Mesothelial cell of epicardium (in vitro differentiated cells): ENCODE results near the gene FRG2. TPM values are rescaled to one million over a fixed set of nuclear protein-coding genes. Genes with fewer than 3 reads are reported as not detected.
"Not testable (repeated sequence)": the region's sequence is repeated elsewhere in the genome, so short reads cannot be mapped to it uniquely, and the experiment has no call there.

Experiments used
- DNase-seq, 2 experiments: peaks; one replicate each; pipeline ENCODE4 v3.0.0; 2021; ENCODE audit warnings: low spot score in 2 of 2; ENCODE audit not compliant: unreplicated experiment in 2 of 2
- H3K27ac Mint-ChIP-seq: 2 replicates; pipeline ENCODE4 v1.8.0; 2021; ENCODE audit warnings: mixed read lengths
- H3K27me3 Mint-ChIP-seq: 2 replicates; pipeline ENCODE4 v1.8.0; 2021; ENCODE audit warnings: low read depth, mixed read lengths
- H3K36me3 Mint-ChIP-seq: 2 replicates; pipeline ENCODE4 v1.8.0; 2021; ENCODE audit warnings: mixed read lengths
- H3K4me1 Mint-ChIP-seq: 2 replicates; pipeline ENCODE4 v1.8.0; 2021; ENCODE audit warnings: mixed read lengths
- H3K4me3 Mint-ChIP-seq: 2 replicates; pipeline ENCODE4 v1.8.0; 2021; ENCODE audit warnings: mild to moderate bottlenecking, moderate library complexity, mixed read lengths
- H3K9me3 Mint-ChIP-seq: 2 replicates; pipeline ENCODE4 v1.8.0; 2021; ENCODE audit warnings: mixed read lengths
- total RNA-seq: library from RNA; stranded (reverse); gene quantifications from 3 replicates; pipeline ENCODE4 v1.2.1, GENCODE V29; 2021
- TF ChIP-seq, protein P1 (sequence below): fragments of 200-600 bp; sonication (generic); IDR thresholded peaks from one replicate; pipeline ENCODE4 v1.5.0; 2021; ENCODE audit warnings: antibody characterized with exemption; ENCODE audit not compliant: unreplicated experiment

Gene FRG2
- total RNA-seq, 1 donor from 2014 or later = not detected

- H3K36me3 Mint-ChIP-seq = peaks cover 7% of the 10 kb centered on the region
- H3K4me3 Mint-ChIP-seq = no peak overlapping the region
- H3K9me3 Mint-ChIP-seq = peaks cover 22% of the 10 kb centered on the region
- H3K27ac Mint-ChIP-seq = no peak overlapping the region
- H3K4me1 Mint-ChIP-seq = no peaks in the 10 kb centered on the region
- H3K27me3 Mint-ChIP-seq = no peaks in the 10 kb centered on the region
- TF ChIP-seq, protein P1, sequence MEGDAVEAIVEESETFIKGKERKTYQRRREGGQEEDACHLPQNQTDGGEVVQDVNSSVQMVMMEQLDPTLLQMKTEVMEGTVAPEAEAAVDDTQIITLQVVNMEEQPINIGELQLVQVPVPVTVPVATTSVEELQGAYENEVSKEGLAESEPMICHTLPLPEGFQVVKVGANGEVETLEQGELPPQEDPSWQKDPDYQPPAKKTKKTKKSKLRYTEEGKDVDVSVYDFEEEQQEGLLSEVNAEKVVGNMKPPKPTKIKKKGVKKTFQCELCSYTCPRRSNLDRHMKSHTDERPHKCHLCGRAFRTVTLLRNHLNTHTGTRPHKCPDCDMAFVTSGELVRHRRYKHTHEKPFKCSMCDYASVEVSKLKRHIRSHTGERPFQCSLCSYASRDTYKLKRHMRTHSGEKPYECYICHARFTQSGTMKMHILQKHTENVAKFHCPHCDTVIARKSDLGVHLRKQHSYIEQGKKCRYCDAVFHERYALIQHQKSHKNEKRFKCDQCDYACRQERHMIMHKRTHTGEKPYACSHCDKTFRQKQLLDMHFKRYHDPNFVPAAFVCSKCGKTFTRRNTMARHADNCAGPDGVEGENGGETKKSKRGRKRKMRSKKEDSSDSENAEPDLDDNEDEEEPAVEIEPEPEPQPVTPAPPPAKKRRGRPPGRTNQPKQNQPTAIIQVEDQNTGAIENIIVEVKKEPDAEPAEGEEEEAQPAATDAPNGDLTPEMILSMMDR = no peak
- no peak for DNase-seq
These were observed 6.0 kb downstream of the FRG2 start for GRCh38 chr4:190020790-190021717.

- H3K27ac Mint-ChIP-seq, H3K36me3 Mint-ChIP-seq, H3K4me3 Mint-ChIP-seq, H3K27me3 Mint-ChIP-seq, H3K4me1 Mint-ChIP-seq, DNase-seq: not testable (repeated sequence)
- H3K9me3 Mint-ChIP-seq = peaks cover 23% of the 10 kb centered on the region
These were observed 7.1 kb downstream of the FRG2 start for GRCh38 chr4:190019859-190020463.

DNA sequence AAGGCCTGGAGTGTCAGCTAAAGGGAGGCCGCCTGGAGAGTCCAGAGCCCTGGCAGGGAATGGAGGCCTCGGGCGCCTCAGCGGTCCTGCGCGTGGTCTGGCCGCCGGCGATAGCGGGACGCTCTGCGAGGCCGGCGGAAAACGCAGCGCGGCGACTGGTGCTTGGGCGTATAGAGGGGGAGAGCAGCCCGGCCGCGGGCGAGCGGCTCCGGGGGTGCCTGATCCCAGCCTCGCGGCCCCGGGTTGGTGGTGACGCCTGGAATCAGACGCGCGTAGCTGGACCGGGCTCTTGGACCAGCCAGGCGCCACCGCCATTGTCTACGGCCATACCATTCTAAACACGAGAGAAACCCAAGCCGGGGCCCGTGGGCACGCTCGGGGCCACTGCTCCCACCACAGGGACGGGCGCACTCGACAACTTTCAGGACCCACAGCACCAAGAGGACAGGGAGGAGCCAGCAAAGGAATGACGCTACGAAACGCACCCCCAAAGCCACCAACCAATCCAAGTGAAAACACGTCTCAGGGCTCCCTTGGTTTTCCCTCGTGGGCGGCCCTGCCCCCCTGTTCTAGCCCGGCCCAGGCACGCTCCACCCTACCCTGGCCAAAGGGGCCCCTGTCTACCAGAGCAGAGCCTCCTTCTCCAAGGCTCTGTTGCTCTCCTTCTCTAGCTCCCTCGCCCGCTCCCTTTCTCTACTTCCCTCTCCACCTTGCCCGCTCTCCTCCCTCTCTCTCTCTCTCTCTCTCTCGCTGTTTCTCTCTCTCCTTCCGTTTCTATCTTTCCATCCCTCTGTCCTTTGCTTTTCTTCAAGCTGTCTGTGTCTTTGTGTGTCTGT, 7.8 kb downstream of the FRG2 start:
- DNase-seq = no peak
- H3K27ac Mint-ChIP-seq = no peak overlapping the region
- peaks cover 26% of the 10 kb centered on the region for H3K9me3 Mint-ChIP-seq
- H3K4me1 Mint-ChIP-seq = no peaks in the 10 kb centered on the region
- H3K27me3 Mint-ChIP-seq = no peaks in the 10 kb centered on the region
- TF ChIP-seq, protein P1 = no peak
- peaks cover 7% of the 10 kb centered on the region for H3K36me3 Mint-ChIP-seq
- H3K4me3 Mint-ChIP-seq = no peak overlapping the region

DNA sequence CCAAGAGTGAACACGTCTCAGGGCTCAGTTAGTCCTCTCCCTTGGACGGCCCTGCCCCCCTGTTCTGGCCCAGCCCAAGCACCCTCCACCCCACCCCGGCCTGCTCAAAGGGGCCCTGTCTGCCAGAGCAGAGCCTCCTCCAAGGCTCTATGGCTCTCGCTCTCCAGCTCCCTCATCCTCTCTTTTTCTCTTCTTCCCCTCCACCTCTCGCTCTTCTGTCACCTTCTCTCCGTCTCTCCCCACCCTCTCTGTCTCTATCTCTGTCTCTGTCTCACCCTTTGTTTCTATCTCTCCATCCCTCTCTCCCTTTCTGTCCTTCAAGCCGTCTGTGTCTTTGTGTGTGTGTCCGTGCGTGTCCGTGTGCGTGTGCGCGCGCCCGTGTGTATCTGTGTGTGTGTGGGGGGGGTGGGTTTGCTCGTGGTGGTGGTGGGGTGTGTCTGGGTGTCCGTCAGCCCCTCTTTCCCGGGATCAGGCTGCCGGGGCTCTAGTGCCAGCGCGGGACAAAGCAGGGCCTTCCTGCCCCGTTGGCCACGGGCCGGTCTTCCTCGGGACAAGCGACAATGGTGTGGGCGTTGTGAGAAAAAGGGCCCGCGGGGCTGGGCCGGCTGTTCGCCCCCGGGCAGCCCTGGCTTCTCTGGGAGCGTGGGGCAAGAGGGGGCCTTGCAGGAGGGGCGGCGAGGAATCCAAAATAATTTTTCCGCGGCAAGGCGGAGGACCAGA, 8.7 kb downstream of the FRG2 start:
- peaks cover 33% of the 10 kb centered on the region for H3K9me3 Mint-ChIP-seq
- H3K4me3 Mint-ChIP-seq = no peak overlapping the region
- DNase-seq = no peak
- no peaks in the 10 kb centered on the region for H3K4me1 Mint-ChIP-seq
- no peaks in the 10 kb centered on the region for H3K27me3 Mint-ChIP-seq
- no peak overlapping the region for H3K27ac Mint-ChIP-seq
- TF ChIP-seq, protein P1 = no peak
- peaks cover 9% of the 10 kb centered on the region for H3K36me3 Mint-ChIP-seq

DNA sequence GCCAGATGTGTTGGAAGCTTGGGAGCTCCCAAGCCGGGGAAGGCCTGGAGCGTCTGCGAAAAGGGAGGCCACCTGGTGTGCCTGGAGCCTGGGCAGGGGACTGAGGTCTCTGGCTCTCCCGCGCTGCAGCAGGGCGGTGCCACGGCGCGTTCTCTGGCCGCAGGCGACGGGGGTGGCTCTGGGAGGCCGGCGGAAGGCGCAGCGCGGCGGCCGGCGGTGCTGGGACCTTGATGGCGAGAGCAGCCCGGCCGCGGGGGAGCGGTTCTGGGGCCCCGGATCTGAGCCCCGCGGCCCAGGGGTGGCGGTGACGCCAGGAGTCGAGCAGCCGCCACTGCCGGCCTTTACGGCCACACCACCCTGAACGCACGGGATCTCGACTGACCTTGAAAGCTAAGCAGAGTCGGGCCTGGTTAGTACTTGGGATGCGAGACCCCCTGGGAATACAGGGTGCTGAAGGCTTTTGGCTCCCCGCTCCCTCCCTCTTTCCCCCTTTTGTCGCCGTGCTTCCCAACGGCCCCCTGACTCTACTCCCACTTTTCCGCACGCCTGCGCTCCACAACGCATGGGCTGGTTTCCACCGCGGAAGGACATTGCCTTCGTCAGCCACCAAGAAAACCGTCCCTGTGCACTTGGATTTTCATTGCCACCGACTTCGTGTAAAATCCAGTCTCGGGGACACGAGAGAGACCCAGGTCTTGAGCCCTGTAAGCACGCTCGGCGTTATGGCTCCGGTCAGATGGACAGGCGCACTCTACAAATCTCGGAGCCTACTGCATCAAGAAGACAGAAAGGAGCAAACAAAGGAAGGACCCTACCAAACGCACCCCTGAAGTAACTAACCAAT, 9.5 kb downstream of the FRG2 start:
- H3K9me3 Mint-ChIP-seq = peaks cover 40% of the 10 kb centered on the region
- DNase-seq = no peak
- no peak overlapping the region for H3K4me3 Mint-ChIP-seq
- no peaks in the 10 kb centered on the region for H3K27me3 Mint-ChIP-seq
- H3K36me3 Mint-ChIP-seq = peaks cover 9% of the 10 kb centered on the region
- TF ChIP-seq, protein P1 = no peak
- H3K4me1 Mint-ChIP-seq = no peaks in the 10 kb centered on the region
- no peak overlapping the region for H3K27ac Mint-ChIP-seq
